CD4-positive, alpha-beta T cell treated with Interleukin-4 for 1 hour (primary cell): ENCODE data around the gene SLC35A4.
"Not testable (repeated sequence)": the region's sequence is repeated elsewhere in the genome, so short reads cannot be mapped to it uniquely, and the experiment has no call there.

Experiments used
- DNase-seq, 2 donors: peaks; one replicate each; pipeline ENCODE4 v3.0.0-alpha.2; 2020 to 2022

The SLC35A4 gene

DNA sequence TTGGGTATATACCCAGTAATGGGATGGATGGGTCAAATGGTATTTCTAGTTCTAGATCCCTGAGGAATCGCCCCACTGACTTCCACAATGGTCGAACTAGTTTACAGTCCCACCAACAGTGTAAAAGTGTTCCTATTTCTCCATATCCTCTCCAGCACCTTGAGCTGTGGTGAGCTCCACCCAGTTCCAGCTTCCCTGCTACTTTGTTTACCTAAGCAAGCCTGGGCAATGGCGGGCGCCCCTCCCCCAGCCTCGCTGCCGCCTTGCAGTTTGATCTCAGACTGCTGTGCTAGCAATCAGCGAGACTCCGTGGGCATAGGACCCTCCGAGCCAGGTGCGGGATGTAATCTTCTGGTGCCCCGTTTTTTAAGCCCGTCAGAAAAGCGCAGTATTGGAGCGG lies 28.4 kb downstream of the SLC35A4 start:
- not testable (repeated sequence) for DNase-seq

DNA sequence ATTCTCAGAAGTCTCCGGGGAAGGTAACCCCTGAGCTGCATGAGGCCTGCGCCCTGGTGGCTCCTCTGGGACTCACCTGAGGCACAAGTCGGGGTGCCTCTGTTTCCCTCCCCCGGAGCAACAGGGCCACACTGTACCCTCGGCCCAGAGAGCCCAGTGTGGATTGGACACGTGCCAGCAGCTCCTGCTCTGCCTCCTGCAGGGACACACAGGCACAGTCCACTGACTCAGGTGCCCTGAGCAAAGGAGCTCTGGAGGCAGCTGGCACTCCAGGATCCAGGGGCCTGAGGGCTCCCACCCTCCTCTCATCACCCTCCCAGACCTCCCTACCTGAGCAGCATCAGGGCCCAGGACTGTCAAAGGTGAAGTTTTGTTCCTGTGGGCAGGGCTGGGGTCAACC lies 29.5 kb downstream of the SLC35A4 start:
- no peak for DNase-seq

DNA sequence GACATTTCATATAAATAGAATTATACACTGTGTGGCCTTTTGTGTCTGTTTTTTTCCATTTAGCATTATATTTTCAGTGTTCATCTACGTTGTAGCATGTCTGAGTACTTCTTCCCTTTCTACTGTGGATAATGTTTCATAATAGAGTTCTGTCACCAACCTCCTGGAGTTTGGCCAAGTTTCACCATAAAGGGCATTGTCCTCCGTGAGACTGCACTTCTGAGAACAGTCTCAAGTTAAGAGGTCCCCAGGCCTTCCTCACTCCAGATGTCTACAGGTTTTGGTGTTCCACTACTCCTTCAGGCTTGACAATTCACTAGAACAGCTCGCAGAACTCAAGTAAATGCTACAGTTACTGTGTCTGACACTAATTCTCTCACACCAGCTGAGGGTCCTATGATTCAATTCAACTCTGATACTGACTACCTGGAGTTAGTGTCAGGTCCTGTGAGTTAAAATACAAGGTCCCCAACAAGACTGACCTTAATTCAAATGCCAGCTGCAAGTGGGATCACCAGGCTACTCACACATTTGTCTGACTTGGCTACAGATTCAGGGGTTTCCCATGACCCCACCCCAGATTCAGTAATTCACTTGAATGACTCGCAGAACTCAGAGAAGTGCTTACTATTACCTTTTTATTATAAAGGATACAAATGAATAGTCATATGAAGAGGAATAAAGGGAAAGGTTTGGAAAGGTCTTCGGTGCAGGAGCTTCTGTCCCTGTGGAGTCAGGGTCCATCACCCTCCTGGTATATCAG lies 31.1 kb downstream of the SLC35A4 start:
- peak in 1 of 2 donors; percentile 50 for DNase-seq

DNA sequence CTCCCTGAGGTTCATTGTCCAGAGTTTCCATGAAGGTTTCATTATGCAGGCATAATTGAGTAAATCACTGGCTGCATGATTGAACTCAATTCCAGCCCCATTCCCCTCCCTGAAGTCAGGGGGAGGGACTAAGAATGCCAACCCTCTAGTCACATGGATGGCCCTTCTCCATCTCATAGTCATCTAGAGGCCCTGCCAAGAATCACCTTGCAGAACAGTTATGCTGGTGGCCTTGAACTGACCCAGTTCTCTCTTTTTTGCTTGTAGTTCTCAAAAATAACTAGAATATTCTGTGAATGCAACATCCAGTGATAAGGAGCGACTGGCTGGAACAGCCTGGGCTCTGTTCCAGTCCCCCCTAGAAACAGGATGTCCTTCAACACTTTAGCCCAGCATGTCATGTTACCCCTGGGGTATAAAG lies 31.7 kb downstream of the SLC35A4 start:
- DNase-seq, result no peak

DNA sequence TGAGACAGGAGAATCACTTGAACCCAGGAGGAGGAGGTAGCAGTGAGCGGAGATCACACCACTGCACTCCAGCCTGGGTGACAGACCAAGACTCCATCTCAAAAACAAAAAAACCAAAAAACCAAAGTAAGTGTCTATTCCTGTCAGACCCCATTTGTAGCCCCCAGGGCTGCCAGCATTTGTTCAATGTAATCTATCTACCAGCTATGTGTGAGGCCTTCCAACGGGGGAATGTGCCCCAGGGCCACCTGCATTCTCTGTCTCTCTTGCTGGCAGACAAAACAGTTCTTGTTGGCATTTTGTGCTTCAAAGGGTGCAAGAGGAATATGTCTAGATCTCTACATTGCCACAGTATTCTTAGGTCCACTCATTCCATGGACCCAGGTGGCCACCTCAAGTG lies 34.2 kb downstream of the SLC35A4 start:
- no peak for DNase-seq

DNA sequence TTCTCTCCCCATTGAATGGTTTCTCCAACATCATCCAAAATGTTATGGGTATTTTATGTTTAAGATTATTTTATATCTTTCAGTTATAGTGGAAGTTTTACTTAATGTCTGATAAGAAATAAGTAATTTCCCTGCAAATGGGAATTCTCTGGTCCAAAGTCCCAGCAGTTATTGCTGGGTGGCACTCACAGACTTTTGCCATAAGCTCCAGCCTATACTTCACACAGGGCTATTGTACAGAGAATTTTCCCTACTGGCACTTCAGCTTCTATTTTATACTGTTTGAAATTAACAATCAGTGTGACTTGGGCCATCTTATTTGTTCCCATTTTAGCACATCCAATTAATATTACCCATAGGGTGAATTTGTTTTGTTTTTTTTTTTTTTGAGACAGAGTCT lies 35.5 kb downstream of the SLC35A4 start:
- no peak for DNase-seq

DNA sequence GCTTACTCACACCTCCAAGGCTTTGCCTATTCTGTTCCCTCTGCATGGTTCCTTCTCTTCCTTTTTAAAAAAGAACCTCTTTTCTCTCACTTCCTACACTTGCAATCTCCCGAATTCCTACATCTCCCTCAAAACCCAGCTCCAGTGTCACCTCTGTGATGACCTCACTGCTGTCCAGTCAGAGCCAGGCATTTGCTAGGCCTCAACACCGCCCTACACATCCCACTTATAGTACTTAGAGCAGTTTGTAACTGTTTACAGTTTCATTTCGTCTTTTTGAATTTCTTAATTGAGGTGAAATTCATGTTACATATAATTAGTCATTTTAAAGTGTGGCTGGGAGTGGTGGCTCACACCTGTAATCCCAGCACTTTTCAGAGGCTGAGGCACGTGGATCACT lies 37.5 kb downstream of the SLC35A4 start:
- no peak for DNase-seq

DNA sequence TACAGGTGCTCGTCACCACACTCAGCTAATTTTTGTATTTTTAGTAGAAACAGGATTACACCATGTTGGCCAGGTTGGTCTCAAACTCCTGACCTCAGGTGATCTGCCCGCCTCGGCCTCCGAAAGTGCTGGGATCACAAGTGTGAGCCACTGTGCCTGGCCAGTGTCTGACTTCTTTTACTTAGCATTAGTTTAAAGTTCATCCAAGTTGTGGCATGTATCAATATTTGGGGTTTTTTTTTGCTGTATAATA lies 38.7 kb downstream of the SLC35A4 start:
- not testable (repeated sequence) for DNase-seq

DNA sequence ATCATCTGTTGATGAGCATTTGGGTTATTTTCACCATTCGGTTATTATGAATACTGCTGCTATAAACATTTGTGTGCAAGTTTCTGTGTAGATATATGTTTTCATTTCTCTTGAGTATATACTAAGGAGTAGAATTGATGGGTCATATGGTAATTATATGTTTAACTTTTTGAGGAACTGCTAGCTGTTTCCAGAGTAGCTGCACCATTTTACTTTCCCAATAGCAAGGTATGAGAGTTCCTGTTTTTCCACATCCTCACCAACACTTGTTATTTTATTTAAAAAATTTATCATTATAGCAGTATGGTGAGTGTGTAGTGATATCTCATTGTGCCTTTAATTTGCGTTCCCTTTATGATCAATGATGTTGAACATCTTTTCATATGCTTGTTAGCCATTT lies 39.1 kb downstream of the SLC35A4 start:
- no peak for DNase-seq

DNA sequence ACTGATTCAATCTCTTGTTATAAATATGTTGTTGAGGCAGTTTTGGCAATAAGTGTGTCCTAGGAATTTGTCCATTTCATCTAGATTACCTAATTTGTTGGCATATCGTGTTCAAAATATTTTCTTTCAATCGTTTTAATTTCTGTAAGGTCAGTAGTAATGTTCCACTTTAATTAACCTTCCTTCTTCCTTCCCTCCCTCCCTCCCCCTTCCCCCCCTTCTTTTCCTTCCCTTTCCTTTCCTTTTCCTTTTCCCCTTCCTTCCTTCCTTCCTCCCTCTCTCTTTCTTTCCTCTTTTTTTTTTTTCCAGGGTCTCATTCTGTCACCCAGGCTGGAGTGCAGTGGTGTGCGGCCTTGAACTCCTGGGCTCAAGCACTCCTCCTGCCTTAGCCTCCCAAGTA lies 41.3 kb downstream of the SLC35A4 start:
- no peak for DNase-seq

DNA sequence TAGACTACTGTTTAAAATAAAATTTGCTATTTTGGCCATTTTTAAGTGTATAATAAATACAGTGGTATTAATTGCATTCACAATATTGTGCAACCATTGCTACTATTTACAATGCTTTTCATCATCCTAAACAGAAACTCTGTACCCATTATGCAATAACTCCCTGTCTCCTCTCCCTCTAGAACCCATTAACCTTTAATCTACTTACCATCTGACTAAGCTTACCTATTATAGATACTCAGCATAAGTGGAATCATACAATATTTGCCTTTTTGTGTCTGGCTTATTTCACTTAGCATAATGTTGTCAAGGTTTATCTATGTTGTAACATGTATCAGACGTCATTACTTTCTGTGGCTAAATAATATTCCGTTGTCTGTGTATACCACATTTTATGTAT lies 42.4 kb downstream of the SLC35A4 start:
- DNase-seq, result no peak

DNA sequence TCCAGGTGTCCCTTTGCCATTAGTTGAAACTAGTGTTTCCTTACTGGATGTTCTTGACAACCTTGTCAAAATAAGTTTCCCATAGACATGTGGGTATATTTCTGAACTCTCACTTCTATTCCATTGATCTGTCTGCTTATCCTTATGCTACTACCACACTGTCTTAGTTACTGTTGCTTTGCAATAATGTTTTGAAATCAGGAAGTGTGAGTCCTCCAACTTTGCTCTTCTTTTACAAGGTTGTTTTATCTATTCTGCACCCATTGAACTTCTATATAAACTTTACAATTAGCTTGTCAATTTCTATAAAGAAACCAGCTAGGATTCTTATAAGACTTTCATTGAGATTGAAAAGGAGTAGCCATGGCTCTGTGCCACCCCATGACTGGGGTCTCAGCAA lies 44.1 kb downstream of the SLC35A4 start:
- no peak for DNase-seq

DNA sequence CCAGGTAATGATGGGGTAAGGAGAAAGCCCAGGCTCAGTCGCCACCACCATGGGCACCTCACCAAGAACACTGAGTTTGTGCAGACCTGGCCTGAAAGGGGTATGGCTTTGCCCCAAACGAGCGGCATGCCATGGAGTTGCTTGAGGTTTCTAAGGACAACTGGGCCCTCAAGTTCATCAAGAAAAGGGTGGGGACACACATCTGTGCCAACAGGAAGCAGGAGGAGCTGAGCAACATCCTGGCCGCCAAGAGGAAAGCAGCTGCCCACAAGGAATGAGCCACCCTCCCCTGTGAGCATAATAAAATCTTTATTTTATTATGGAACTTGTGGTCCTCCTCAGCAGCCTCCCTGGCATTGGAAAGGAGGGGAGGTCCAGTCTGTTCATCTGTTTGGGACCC lies 44.5 kb downstream of the SLC35A4 start:
- peak in 1 of 2 donors; percentile 55 for DNase-seq

DNA sequence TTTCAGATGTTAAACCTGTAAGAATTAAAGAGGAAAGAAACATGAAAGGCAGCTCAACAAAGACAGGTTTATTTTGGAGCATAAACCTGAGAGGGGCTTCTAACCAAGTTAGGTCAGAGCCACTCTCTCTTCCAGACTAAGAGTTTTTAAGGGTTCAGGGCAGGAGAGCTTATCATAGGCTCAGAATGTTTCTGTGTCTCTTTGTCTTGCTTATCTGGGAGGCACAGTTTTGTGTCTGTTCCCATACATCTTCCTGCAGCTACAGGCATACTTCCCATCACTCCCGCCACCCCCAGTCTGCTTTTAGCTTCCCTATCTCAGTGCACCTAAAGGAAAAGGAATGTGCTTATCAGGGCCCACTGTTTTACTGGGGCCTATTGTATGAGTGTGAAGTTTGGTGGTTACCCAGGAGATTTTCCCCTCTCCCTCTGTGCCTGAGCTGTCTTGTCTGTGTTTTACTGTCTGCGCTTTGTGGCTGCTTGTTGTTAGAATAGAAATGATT lies 46.4 kb downstream of the SLC35A4 start:
- no peak for DNase-seq
